Skeletal muscle tissue (tissue), 4 donors: ENCODE results near the gene TIMM10B. TPM values are rescaled to one million over a fixed set of nuclear protein-coding genes. Genes with fewer than 3 reads are reported as not detected.

Experiments
- H3K27ac ChIP-seq: one replicate; pipeline ENCODE4 v1.7.0; 2013; ENCODE audit warnings: mild to moderate bottlenecking, low read depth, low read length, inconsistent platforms
- H3K27me3 ChIP-seq, 3 donors: one replicate each; pipeline ENCODE4 v1.7.0; 2013; ENCODE audit warnings: low read length in 3 of 3; ENCODE audit not compliant: control insufficient read depth in 3 of 3, insufficient read depth in 3 of 3
- H3K36me3 ChIP-seq, 3 donors: one replicate each; pipeline ENCODE4 v1.7.0; 2013; ENCODE audit warnings: low read length in 3 of 3; ENCODE audit not compliant: control insufficient read depth in 3 of 3, insufficient read depth in 3 of 3
- H3K4me1 ChIP-seq, 3 donors: one replicate each; pipeline ENCODE4 v1.7.0; 2013; ENCODE audit warnings: low read length in 3 of 3, mild to moderate bottlenecking in 3 of 3; ENCODE audit not compliant: control insufficient read depth in 3 of 3, insufficient read depth in 3 of 3
- H3K4me3 ChIP-seq, 3 donors: one replicate each; pipeline ENCODE4 v1.7.0; 2013; ENCODE audit warnings: low read length in 3 of 3
- H3K9ac ChIP-seq, 3 donors: one replicate each; pipeline ENCODE4 v1.7.0; 2013; ENCODE audit warnings: low read length in 3 of 3, mild to moderate bottlenecking in 3 of 3, moderate library complexity in 2 of 3, low read depth in 1 of 3
- H3K9me3 ChIP-seq, 3 donors: one replicate each; pipeline ENCODE4 v1.7.0; 2013; ENCODE audit warnings: low read length in 3 of 3; ENCODE audit not compliant: control insufficient read depth in 3 of 3
- total RNA-seq: library from RNA; depleted of rRNA; stranded (reverse); fragments of >200 nt; gene quantifications from one replicate; pipeline ENCODE4 v1.2.3, GENCODE V29; 2014
- donor health status: Osteomylitis.

TIMM10B gene
- total RNA-seq, 1 donor from 2014 or later: 19.8 TPM

- no peaks in the 10 kb centered on the region for H3K4me1 ChIP-seq
- H3K27ac ChIP-seq: no peak overlapping the region
- peaks cover 11 to 20% (median 14%) of the 10 kb centered on the region in 3 donors for H3K36me3 ChIP-seq
- no peak overlapping the region for H3K9ac ChIP-seq
- H3K27me3 ChIP-seq: no peaks in the 10 kb centered on the region
- H3K9me3 ChIP-seq: no peaks in the 10 kb centered on the region
- no peak overlapping the region for H3K4me3 ChIP-seq
These were observed 49.5 kb downstream of the TIMM10B start for GRCh38 chr11:6530848-6531247.

- Histone ChIP-seq H3K27me3 (no peaks in the 10 kb centered on the region), H3K36me3 (peaks cover 11 to 20% (median 14%) of the 10 kb centered on the region in 3 donors), H3K4me1 (no peaks in the 10 kb centered on the region), H3K27ac (no peak overlapping the region), H3K9me3 (no peaks in the 10 kb centered on the region), H3K9ac (no peak overlapping the region), H3K4me3 (no peak overlapping the region)
These were observed 50.0 kb downstream of the TIMM10B start for GRCh38 chr11:6531267-6531752.

Other genes starting within 250 kb of the TIMM10B start
- 8.9 TPM for gene FHIP1B, start 246.9 kb upstream of the TIMM10B start, total RNA-seq
- not detected for gene CNGA4, start 242.4 kb upstream of the TIMM10B start, total RNA-seq
- gene CCKBR, start 221.7 kb upstream of the TIMM10B start, total RNA-seq: not detected
- 28.2 TPM for gene CAVIN3, start 161.0 kb upstream of the TIMM10B start, total RNA-seq
- gene SMPD1, start 91.0 kb upstream of the TIMM10B start, total RNA-seq: 9.9 TPM
- gene APBB1, start 62.4 kb upstream of the TIMM10B start, total RNA-seq: 28.7 TPM
- gene HPX, start 40.5 kb upstream of the TIMM10B start, total RNA-seq: 3.1 TPM
- gene TRIM3, start 7.6 kb upstream of the TIMM10B start, total RNA-seq: 8.4 TPM
- gene ARFIP2, start 170 bp upstream of the TIMM10B start, total RNA-seq: 14.1 TPM
- gene DNHD1, start 15.8 kb downstream of the TIMM10B start, total RNA-seq: 4.7 TPM
- gene RRP8, start 122.1 kb downstream of the TIMM10B start, total RNA-seq: 9.4 TPM
- 106 TPM for gene ILK, start 122.3 kb downstream of the TIMM10B start, total RNA-seq
- gene TAF10, start 130.7 kb downstream of the TIMM10B start, total RNA-seq: 19.8 TPM
- 15.7 TPM for gene TPP1, start 137.9 kb downstream of the TIMM10B start, total RNA-seq
- gene DCHS1, start 174.3 kb downstream of the TIMM10B start, total RNA-seq: 39.1 TPM
- 33.9 TPM for gene MRPL17, start 201.8 kb downstream of the TIMM10B start, total RNA-seq